EH (cell line): Measurements from ENCODE around the gene PRSS56.

Source experiments
- DNase-seq: peaks from one replicate; pipeline ENCODE4 v3.0.0-alpha.2; 2015; ENCODE audit warnings: low read depth

The PRSS56 gene

DNA sequence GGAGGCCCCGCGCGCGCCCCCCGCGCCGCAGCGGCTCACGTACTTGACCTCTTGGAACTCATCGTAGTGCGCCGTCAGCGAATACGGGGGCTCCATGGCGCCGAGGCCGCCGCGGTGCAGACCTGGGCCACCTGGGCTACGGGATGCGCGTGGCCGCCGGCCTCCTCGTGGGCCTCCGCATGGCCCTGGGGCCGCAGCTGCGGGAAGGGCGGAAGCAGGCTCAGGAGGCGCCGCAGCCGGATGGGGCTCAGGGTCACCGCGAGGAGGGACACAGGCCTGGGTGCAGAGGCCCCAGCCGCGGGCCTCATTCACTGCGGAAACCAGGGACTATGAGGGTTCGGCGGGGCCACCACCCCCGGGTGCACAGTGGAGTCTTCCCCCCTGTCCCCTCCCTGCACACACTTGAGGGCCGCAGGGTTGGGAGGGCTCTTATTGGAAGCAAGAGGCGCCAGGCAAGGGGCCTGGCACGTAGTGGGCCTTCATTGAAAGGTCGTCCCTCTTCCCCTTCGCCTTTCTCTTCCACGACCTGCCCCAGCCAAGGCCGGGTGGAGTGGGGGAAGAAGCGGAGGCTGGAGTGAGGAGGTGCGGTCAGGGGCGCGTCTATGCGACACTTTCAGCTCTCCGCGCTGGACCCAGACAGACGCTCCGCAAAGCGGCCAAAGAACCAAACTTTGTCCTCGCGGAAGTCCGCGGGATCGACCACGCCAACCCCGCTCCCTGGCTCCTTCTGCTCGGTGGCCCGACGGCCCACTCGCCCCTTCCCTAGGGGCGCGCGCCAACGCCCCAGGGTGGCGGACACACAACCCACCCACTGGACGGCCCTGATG lies 33.4 kb upstream of the PRSS56 start:
- no peak for DNase-seq

DNA sequence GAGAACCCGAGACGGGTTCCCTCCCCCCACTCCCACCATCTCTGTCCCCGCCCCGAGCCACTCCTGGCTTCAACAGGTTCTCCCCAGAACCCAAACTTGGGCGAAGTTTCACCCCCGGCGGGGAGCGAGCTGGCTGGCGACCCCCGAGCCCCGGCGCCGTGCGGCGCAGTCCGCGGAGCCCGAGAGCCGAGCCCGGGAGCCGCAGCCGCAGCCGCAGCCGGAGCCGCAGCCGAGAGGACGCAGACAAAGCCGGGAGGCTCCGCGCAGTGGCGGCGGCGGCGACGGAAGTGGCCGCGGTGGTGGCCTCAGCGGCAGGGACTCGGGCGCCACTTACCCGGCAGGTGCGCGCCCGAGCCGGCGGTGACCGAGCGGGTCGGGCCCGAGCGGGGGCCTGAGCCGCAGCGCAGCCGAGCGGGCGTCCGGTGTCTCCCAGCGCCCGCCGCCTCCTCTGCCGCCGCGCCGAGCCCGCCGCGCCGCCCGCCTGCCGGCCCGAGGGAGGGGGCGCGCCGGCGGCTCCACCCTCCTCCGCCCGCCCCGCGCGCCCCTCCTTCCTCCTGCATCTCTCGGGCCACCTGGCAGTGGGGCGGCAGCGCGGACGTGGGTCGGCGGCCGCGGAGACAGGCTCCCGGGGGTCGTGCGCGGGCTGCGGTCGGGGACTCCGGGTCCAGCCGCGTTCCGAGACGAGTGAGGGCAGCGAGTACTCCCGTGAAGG lies 32.6 kb upstream of the PRSS56 start, which contains the start of gene ECEL1:
Gene ECEL1, minus strand, starts transcription at position 450 of the 712 bp plus-strand sequence. CDS start 1,181 bp downstream, outside the sequence.
- DNase-seq, result no peak

DNA sequence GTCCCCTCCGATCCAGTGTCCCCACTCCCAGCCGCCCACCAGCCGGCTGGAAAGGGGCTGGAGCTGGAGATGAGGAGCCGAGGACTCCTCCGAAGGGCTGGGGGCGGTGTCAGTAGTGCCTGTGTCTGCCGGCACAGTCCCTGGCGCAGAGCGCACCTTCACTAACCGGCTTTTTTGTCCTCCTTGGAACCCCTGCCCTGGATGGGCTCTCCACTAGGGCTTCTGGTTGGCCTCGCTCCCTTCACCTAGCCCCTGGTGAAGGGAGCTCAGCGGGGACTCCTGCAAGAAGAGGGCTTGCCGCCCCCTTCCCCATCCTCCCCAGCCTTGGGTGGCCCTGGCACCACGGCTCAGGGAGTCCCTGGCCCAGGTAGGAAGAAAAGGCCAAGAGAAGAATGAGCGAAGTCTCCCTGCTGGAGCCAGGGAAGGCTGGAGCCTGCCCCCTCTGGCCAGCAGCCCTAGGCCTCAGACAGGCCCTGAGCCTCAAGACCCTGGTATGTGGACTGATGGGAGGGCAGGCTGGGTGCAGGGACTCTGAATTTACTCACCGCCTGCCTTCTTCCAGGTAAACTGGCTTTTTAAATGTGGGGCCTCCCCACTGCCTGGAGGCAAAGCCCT lies 32.0 kb upstream of the PRSS56 start:
- DNase-seq, result no peak

- no peak for DNase-seq
Observed at GRCh38 chr2:232488721-232489300, 31.4 kb upstream of the PRSS56 start.

DNA sequence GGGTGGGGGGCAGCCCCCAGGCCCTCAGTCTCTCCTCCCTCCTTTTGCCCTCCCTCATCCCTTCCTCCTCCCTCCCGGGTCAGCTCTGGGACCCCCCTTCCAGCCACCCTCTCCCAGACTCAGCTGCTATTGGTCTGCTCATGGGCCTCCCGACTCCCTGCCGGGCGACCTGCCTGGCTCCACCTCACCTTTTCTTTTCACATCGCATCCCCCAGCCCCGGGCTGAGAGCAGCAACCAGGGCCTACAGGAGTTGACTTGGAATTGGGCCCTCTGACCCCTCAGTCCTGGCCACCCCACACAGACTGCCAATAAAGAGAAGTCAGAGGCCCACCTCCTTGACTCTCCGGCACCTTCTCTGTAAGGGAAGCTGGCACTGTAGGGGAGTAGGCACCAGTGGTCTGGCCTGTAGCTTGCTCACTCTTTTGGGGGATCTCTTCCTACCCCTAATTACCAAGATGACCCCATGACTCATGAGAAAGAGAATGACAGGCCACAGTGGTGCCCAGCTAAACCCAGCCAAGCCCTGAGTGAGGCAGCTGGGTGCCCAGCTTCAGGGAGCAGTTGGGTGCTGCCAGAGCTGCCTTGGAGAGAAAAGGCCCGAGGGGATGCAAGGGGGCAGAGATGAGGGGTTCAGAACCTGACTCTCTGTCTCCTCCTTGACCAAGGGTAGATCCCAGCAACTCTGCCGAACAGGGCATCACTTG lies 30.5 kb upstream of the PRSS56 start:
- DNase-seq, result no peak

- DNase-seq, result no peak
Observed at GRCh38 chr2:232490221-232491138, 29.7 kb upstream of the PRSS56 start.

- no peak for DNase-seq
Observed at GRCh38 chr2:232491139-232491780, 28.9 kb upstream of the PRSS56 start.

- DNase-seq, result no peak
Observed at GRCh38 chr2:232492236-232492848, 27.8 kb upstream of the PRSS56 start.

- no peak for DNase-seq
Observed at GRCh38 chr2:232492963-232493700, 27.1 kb upstream of the PRSS56 start.

DNA sequence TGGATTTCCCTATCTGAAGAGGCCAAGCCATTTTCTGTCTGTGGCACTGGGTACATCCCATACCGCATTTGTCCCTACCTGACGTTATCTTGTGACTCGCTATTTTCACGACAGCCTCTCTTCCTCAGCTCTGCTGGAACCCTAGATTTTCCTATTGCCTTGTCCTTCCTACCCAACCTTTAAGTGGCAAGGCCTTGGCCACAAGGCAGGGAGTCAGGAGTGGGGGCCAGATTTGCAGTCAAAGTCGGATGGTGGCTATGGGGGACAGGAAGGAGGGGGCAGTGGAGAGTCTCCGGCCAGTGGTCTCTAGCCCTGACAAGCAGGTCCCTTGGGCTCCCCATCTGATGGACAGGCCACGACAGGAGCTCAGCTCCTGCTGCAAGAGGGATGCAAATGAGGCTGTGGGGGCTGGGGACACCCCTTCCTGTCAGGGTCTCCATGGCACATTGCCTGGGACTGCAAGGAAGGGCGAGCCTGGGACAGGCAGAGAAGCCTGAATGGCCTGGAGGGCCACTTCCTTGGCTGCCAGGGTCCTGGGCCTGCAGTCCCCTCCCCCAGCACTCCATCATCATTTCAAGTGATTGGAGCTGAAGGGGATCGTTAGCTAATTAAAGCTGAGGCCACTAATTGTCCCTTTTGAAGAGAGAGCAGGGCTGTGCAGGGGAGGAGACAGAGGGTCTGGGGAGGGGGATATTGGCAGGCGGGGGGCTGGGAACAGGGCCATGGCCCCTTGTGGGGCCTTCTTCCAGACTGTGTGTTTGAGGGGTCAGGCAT lies 26.3 kb upstream of the PRSS56 start:
- no peak for DNase-seq

DNA sequence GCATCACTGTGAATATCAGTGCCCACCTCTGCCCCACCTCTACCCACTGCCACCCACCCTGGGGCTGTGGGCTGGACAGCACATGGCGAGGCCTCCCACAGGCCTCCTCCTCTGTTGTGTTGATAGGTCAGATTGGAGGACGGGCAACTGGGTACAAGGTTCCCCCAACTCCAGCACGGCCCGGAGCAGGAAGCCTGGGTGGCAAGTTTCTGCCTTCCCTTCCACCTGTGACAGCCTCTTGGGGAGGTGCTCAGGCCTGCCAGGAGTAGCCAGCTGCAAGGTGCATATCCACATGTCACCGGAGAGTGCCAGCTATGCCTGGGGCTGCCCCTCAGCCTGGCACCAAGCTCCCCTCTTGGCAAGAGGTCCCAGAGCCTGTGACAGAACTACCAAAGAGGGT lies 25.6 kb upstream of the PRSS56 start:
- DNase-seq, result no peak

GRCh38 chr2:232495292-232495691 lies 24.9 kb upstream of the PRSS56 start:
- DNase-seq, result no peak

DNA sequence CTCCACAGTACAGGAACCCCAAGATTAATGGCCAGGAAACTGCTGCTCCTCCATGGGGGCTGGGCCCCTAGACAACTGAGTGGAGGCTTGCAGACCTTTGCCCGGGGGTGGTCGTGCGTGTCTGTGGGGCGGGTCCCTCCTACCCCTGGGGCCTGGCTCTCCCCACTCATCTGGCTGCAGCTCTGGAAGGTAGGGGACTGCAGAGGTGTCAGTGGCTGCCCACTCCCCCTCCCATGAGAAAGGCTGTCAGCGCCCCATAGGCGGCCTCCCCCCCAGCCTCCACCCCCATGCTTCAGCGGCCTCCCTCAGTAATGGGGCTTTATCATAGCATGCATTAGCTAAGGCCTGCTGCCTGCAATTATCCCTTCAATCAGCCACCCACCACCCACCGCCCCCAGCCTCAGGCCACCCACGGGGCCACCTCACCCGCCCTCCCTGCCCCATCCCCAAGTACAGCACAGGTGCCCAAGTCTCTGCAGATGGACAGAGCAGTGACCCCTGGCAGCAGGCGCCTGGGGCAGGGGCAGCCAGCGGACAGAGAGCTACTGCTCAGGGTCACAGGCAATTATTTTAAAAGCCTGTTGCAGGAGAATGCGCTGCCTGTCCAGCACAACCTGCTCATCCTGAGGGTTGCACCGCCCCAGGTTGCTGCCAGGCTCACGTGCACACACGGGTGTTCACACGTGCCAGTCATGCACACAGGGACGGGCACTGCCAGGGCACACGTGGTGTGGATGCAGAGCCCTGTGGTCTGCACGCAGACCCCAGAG lies 23.5 kb upstream of the PRSS56 start:
- no peak for DNase-seq

GRCh38 chr2:232497348-232497747 lies 22.8 kb upstream of the PRSS56 start:
- no peak for DNase-seq

DNA sequence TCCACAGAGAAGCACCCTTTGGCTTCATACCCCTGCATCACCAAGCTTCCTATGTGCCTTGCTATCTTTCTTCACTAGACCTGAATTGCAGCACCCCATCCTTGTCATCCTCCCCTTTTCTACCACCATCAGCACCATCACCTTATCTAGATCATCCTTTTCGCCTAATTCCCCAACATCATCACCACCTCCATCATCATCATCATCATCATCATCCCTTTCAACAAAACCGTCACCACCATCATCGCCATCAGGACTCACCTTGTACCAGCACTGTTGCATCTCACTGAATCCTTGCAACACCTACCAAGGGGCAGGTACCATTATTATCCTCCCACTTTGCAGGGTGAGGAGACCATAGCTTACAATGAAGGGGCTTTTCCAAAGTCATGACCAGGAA lies 21.7 kb upstream of the PRSS56 start:
- no peak for DNase-seq

DNA sequence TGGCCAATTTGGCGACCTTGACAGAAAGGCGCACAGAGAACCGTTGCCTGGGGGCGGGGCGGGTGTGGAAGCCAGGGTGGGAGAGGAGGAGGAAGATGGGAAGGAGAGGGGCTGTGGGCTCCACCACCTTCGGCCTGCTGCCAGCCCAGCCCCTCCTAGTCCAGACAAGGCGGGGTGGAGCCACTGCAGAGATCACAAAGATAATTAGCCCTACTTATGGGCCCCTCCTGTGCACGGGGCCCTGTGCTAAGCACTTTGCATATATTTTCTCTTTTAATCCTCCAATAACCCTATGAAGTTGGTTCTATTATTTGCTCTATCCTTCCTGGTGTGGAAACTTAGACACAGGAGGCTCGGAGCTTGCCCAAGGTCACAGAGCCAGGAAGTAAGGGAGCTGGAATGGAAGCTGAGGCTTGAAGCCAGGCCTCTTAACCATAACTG lies 18.8 kb upstream of the PRSS56 start:
- no peak for DNase-seq

- DNase-seq, result no peak
Observed at GRCh38 chr2:232501794-232502390, 18.3 kb upstream of the PRSS56 start.
